NCI-H345 treated with DMSO at 0.1 percent for 48 hours (cell line): ENCODE results near the gene TMTC4.
"Not testable (repeated sequence)": the region's sequence is repeated elsewhere in the genome, so short reads cannot be mapped to it uniquely, and the experiment has no call there.

Experiments
- DNase-seq: peaks from one replicate; lab custom pipeline; 2025; ENCODE audit not compliant: unreplicated experiment; lab: John Stamatoyannopoulos, UW

The TMTC4 gene, protein sequence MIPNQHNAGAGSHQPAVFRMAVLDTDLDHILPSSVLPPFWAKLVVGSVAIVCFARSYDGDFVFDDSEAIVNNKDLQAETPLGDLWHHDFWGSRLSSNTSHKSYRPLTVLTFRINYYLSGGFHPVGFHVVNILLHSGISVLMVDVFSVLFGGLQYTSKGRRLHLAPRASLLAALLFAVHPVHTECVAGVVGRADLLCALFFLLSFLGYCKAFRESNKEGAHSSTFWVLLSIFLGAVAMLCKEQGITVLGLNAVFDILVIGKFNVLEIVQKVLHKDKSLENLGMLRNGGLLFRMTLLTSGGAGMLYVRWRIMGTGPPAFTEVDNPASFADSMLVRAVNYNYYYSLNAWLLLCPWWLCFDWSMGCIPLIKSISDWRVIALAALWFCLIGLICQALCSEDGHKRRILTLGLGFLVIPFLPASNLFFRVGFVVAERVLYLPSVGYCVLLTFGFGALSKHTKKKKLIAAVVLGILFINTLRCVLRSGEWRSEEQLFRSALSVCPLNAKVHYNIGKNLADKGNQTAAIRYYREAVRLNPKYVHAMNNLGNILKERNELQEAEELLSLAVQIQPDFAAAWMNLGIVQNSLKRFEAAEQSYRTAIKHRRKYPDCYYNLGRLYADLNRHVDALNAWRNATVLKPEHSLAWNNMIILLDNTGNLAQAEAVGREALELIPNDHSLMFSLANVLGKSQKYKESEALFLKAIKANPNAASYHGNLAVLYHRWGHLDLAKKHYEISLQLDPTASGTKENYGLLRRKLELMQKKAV

GRCh38 chr13:100674572-100674871 is at the start of gene TMTC4:
TSS of gene TMTC4 (minus strand) at chr13:100674795. CDS start at chr13:100670362, 4,433 bp downstream.
- no peak for DNase-seq

- no peak for DNase-seq
Measured at GRCh38 chr13:100722517-100722916, 47.9 kb upstream of the TMTC4 start.

DNA sequence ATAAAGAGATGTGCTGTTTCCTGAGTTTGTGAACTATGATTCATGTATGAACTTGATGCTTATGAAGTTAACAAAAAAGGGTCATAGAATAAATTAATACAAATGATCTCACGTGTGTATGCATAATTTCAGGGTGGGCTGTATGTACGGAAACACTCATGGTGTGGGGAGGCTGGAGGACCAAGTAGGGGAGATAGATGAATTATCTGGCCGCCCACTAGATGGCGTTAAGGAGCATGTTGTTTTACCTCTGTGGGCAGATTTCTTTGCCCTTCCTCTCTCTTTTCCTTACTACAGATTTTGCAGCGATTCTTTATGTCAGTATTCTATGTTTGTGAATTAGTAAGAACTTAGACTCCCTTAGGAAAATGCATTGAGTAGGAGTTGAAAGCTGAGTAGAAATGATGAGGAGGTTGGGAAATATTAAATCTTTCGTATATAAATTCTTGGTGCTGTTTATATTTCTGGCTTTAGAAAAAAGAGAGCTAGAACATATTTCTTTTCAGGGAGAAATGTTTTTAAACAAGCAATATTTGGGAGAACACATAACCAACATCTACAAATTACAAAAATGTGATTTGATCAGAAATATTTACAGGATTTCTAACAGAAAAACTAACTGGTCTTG is 47.4 kb upstream of the TMTC4 start:
- DNase-seq, result peak; percentile 60

DNA sequence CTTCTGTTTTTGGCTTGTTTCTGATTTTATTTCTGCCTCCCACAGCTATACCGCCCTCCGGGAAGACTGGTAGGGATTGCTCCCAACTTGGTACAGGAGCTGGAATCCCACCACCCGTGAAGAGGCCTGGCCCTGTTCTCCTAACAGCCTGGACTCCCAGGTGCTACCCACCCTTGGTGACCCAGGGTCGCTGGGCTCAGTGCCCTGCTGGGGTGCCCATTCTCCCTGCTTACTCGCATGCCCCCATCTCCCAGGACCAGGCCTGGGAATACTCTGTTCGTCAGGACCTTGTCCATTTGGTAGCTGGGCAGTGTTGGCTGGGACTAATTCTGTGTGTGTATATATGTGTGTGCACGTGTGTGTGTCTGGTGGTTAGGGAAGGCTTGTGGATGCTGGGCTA is 41.0 kb upstream of the TMTC4 start:
- DNase-seq, result no peak

DNA sequence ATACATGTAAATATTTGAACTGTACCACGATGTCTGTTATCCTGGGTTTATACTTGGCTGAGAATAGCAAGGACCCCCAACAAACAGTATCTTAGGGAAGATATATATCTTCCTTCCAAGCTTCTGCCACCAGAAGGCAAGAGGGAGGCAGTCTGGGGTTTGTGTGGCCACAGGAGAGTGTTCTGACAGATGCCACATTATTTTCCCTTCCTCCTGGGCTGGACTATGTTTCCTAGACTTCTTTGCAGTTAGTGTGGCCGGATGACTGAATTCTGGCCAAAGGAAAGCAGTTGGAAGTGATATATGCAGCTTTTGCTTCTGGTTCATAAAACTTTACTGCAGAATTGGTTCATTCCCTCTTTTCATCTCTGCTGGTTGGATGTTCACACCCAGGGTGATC is 39.9 kb upstream of the TMTC4 start:
- DNase-seq, result no peak

DNA sequence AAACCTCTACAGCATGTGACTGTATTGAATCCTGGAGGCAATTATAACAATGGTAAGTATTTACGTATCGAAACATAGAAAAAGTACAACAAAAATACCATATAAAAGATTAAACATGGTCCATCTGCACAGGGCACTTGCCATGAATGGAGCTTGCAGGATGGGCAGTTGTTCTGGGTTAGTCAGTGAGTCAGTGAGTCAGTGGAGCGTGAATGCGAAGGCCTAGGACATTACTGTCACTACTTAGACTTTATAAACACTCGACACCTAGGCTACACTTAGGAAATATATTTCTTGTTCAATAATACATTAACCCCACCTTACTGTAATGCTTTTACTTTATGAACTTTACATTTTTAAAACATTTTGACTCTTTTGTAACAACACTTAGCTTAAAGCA is 35.6 kb upstream of the TMTC4 start:
- DNase-seq, result no peak

- DNase-seq, result no peak
Measured at GRCh38 chr13:100707818-100708740, 33.5 kb upstream of the TMTC4 start.

GRCh38 chr13:100698331-100698730 is 23.7 kb upstream of the TMTC4 start:
- not testable (repeated sequence) for DNase-seq

DNA sequence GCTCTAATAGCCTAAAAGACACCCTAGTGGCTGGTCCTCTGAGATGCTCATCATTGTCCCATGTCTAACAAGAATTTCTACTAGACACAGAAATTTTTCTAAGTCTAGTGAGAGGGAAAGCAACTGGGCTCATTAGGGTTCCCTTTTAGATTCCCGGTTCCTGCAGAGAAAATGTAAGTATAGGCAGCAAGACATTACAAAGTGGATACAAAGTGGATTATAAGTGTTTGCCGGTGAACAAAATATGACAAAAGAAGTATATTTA is 20.8 kb upstream of the TMTC4 start:
- DNase-seq, result no peak

DNA sequence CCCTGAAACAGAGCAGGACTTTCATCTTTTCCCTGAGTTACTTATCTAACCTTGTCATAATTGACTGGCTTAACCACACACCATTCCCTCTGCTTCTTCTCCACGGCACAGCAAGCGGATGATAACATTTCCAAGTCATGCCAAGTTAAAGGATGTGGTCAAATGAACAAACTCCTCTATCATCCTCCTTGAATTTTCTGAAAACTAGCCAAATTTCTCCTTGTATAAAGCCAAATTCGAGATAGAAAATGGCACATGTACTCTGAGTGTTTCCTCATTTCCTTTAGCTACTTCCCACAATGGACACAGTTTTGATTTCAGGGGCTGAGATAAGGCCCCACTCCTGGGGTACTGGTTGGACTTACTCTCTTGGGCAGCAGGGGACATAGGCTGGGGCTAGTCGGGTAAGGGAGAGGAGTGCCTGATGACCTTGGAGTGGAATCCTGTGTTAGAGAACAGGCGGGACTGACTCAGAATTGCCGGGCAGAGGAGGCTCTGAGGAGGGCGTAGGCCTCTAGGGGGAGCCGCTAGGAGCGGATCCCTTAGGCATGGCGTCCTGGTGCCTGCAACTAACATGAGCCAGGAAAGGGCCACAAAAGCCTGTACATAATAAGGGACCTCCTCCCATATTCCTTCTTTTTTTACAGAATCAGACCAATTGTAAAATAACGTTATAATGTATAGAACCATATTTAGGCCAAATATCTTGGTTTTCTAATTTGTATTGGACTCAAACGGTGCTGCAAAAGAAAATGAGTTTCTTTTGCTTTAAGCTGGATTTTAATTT is 20.3 kb upstream of the TMTC4 start:
- DNase-seq, result no peak

GRCh38 chr13:100689191-100689590 is 14.6 kb upstream of the TMTC4 start:
- no peak for DNase-seq

GRCh38 chr13:100680131-100680530 is 5.5 kb upstream of the TMTC4 start:
- no peak for DNase-seq

DNA sequence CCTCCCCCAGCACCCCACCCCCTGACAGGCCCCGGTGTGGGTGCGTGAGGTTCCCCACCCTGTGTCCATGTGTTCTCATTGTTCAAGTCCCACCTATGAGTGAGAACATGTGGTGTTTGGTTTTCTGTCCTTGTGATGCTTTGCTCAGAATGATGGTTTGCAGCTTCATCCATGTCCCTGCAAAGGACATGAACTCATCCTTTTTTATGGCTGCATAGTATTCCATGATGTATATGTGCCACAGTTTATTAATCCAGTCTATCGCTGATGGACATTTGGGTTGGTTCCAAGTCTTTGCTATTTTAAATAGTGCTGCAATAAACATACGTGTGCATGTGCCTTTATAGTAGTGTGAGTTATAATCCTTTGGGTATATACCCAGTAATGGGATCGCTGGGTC is 2.5 kb upstream of the TMTC4 start:
- DNase-seq, result not testable (repeated sequence)

DNA sequence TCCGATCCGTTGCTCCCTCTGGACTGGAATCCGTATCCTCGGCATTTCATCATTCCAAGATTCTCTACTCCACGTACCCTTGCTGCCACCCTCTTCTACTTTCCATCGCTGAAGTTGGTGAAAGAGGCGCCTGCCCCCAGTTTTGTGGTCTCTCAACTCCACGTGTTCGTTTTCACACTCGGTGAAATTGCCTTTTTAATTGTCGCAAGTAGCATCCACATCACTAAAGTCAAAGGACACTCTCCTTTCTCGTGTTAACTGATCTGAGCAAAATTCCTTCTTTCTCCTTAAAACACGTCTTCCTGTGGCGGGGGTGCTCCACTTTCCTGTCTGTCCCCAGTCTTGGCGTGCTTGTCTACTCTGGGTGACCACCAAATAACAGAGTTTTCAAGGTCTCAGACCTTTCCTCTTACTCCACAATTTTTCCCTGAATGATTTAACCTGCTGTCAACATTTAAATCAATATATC is 1.1 kb upstream of the TMTC4 start:
- DNase-seq, result no peak

DNA sequence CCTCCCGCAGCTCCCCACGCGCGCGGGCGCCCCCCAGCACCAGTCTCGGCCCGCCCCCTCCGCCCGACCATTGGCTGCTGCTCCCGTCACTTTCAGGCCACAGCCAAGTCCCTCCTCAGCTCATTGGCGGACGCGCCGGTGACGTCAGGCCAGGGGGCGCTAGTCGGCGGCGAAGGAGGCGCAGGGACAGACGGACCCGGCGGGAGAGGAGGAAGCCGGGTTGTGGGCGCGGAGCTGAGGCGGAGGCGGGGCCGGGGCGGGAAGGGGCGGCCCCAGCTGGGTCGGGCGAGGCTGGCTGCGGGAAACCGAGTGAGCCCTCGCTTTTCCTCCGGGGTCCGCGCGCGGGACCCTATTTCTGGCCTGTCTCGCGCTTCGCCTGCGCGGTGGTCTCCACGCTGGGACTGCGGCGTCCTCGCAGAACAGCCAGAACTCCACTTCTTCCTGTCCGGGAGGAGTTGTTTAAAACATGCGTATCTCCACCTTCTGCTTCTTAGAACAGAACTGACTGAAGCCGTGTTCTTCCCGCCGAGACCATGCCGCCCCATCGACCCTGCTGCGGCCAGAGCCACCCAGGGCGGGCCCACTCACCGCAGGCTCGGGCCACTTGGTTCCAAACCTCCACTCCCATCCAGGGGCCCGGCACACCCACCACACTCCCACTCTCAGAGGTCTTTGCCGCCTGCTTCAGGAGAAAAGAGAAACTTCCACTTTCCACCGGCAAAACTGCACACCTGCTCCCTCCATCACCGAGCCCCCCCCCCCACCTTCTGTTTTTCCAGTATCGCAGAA is 471 bp upstream of the TMTC4 start:
- DNase-seq, result peak; percentile 89

DNA sequence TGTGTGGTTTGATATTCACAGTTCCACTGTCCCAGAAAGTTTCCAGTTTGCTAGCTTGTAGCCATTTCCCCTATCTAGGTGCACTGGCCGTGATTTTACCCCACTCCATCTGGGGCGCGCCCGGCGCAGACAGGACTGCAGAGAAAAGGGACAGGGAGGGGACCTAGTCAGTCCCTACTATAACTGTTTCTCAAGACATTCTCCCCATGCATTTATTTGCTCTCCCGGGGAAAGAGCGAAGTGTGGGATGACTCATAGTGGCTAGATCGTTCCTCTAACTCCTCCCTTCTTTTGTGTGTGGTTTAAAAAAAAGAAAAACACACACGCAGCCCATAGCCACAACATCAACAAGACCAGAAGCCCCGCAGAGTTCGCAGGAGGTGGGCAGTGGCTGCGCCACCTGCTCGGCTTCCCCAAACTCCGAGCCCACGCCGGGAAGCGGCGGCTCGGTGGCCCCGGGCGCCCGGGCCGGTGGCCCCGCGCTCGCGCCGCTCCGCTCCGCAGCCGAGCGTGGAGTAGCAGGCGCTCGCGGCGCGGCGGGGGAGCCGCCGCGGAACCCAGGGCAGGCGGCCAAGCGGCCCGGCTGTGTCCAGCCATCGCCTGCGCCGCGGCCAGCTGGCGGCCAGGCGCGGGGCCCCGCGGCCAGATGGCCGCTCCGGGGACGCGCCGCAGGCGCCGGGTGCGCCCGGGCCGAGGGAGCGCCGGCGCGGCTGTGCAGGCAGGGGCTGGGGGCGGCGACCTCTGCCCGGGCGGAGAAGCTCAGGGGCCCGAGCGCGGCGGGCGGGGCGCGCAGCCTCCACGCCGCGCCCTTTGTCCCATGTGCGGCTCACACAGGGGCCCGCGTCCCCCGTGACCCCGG is 653 bp downstream of the TMTC4 start:
- peak; percentile 37 for DNase-seq

GRCh38 chr13:100673376-100673712 is 1.3 kb downstream of the TMTC4 start:
- no peak for DNase-seq

- no peak for DNase-seq
Measured at GRCh38 chr13:100671389-100672182, 3.0 kb downstream of the TMTC4 start.
